HG03045 (cell line): Measurements from ENCODE around the gene GLIS1.

Experiments
- ATAC-seq: cut with Tn5 transposase; IDR thresholded peaks from one replicate; pipeline ENCODE4 v1.9.1; 2021; ENCODE audit warnings: mild to moderate bottlenecking, moderate library complexity; ENCODE audit not compliant: unreplicated experiment

GLIS1 gene

DNA sequence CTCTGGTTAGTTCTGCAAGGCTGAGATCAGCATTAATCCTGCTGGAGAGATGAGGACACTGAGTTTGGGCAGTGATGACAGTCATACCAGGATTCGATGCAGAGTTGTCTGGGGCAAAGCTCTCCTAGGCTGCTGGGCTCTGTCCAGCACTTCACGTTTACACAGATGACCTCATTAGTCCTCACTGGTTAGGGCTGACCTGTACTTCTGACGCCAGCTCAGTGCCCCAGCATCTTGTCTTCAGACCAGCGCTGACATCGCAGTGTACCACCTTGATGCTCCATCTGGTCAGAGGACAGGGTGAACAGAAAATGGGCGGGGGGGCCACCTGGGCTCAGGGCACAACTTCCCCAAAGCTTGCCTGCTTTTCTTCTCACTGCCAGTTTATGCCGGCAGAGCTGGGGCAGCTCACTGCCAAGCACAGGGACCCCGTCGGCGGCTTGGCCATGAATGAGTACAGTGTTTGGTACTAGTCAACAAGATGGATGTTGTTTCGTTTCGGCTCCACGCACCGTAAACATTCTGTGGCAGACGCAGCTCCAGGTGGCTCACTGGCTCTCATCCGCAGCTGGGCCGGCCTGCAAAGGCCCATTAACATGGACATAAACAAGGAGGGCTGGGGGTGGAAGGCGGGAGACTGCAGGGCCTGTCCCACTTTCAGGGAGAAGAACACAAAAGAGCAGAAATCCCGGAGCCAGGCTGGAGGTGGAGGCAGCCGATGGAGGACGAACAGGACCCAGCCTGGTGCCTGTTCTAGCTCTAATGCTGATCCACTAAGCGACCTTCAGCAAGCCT lies 118.7 kb downstream of the GLIS1 start:
- ATAC-seq = no peak

- ATAC-seq = no peak
Measured at GRCh38 chr1:53619367-53620060, 119.5 kb downstream of the GLIS1 start.

DNA sequence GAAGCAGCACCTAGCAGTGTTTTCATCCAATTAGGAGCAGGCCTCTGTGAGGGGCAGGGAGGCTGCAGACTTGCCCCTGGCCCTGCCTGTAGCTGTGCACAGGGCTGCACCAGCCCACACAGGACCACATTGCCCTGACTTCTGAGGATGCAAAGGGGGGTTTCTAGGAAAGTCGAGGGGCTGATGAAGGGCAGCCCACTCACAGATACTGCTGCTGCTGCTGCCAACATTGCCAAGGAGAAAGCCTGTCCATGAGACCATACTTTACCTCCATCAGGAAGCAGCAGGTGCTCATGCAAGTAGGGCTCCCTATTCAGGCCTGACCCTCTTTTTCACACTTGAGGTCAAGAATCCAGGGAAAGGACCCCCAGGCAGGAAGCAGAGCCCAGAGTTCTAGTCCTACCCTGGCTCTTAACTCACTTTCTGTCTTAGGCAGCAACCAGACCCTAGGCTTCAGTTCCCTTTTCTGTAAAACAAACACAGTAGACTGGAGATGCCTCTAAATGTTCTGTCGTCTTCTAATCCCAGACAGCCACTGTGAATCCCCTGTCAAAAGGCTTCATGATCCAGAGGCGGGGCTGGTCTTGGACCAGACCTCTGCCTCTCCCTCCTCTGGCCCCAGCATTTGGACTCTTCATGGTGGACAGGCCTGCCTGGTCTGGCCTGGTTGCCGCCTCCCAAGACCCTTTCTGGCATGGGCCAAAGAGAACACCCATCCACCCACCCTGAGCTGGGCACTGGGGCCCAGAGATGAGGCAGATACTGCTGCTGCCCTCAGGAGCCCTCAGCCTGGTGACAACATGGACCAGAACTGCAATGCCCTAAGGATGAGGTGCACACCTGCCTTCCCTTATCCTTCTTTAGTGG lies 120.2 kb downstream of the GLIS1 start:
- ATAC-seq = no peak

DNA sequence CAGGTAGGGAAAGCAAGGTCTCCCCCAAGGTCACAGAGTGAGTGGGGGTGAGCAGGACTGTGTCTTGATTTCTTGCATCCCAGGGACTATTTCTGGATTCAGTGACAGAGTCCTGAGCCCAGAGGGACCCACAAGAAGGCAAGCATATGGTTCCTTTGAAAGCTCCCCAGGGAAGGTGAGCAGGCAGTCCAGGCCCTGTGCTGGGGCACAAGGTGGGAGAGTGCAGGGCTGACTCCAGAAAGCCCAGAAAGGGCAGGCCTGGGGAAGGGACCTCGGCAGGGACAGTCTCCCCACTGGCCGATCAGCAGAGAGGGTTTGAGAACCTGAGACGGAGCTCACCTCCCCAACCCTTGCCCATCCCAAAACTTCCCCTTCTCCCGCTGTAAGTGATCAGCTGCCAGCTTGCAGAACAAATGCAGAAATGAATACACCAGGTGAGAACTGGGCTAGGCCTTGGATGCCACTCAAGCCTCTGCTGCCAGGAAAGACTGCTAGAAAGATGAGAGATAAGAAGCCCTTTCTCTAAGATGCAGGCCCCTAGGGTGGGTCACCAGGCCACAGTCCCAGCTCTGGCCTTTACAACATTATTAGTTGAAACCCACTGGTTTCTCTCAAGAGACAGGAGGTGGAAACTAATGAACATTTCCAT lies 121.0 kb downstream of the GLIS1 start:
- ATAC-seq = no peak

DNA sequence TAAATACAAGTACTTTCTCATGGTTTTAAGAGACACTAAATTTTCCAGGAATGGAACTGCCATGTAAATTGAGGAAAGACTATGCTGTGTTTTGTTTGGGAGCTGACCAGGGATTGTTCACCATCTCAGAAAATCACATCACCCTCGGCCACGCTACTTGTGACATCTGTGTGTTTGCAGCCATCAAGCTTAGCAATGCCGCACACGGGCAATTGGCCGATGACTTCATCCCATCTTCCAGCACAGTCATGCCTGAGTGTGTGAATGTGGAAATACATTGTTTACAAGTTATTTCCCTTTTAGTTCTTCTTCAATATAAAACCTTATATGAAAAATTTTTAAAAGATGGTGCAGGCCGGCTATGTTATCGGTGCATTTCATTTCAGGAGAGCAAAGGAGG lies 121.6 kb downstream of the GLIS1 start:
- ATAC-seq = no peak

GRCh38 chr1:53616927-53617326 lies 122.0 kb downstream of the GLIS1 start:
- no peak for ATAC-seq

- ATAC-seq = no peak
Measured at GRCh38 chr1:53616511-53616910, 122.5 kb downstream of the GLIS1 start.

- ATAC-seq = no peak
Measured at GRCh38 chr1:53615101-53615500, 123.9 kb downstream of the GLIS1 start.

- no peak for ATAC-seq
Measured at GRCh38 chr1:53614231-53615021, 124.5 kb downstream of the GLIS1 start.

DNA sequence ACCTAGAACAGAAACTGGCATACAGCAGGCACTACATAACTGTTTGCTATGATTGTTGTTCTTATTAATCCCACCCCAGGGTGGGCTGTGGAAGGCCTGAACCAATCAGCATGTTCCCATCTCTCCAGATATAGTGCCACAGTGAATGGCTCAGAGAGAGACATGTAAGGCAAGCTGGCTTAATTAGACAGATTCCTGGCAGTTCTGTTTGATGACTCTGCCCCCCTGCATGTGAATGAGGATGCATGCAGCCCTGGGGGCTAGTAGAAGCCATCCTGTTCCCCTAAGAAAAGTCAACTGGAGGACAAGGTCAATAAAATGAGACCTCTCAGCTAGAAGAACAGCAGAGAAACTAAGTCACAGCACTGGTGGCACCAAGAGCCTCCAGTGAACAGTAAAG lies 130.3 kb downstream of the GLIS1 start:
- no peak for ATAC-seq

GRCh38 chr1:53608071-53608470 lies 130.9 kb downstream of the GLIS1 start:
- no peak for ATAC-seq

- ATAC-seq = no peak
Measured at GRCh38 chr1:53606651-53607051, 132.3 kb downstream of the GLIS1 start.

GRCh38 chr1:53606197-53606596 lies 132.8 kb downstream of the GLIS1 start:
- no peak for ATAC-seq

DNA sequence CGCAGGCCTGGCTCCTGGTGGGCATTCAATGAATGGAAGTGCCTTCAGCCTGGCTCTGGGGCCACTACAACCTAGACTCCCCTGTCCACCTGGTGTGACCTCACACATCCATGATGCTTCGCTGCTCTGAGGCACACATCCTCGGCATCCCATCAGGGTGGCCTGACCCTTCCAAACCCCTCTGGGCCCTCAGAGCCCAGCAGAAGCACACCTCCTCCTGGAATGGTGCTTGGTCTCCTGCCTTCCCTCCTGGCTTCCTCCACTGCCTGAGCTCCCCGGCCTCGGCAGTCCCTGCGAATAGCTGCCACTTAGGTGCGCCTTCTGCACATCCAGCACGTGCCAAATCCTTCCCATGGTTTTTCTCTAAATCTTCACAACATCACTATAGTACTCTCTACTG lies 133.8 kb downstream of the GLIS1 start:
- no peak for ATAC-seq

DNA sequence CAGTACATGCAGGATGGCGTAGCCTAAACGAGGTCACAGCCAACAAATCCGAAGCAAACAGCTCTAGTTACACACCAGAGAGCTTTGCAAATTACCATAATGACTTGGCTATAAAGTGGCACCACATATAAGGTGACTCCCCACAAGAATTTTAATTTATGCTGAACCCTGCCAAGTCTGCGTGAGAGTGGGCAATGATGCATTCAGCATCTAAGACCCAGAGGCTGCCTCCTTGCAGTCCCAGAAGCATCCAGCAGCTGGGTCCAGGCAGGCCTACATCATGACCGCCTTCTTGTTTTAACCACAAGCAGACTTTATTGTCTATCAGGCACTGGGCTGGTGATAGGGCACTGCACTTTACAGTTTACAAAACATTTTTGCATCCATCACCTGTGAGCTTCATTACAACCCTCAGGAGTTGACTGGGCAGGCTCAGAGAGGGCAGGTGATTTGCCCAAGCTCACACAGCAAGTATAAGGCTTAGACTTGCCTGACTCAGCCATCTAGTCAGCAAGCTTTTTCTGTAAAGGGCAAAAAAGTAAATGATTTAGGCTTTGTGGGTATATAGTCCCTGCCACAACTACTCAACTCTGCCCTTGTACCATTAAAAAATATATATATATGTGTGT lies 134.6 kb downstream of the GLIS1 start:
- no peak for ATAC-seq

DNA sequence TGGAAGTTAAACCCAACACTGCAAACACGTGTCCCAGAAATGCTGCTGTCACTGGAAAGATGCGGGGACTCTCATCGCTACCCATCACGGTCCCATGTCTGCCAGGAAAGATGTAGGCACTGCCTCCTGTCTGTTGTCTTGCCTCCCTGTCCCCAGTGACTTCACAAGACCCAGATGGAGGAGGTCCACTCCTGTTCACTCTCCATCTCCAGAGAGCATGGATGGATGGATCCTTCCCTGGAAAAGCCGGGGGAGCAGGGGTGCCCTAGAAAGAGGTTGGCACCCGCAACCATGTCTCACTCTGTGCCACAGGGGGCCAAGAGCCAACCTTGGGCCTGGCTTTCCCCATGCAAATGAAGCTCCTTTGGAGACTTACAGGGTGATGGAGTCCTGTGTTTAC lies 135.5 kb downstream of the GLIS1 start:
- no peak for ATAC-seq

GRCh38 chr1:53601867-53602775 lies 136.8 kb downstream of the GLIS1 start:
- no peak for ATAC-seq

GRCh38 chr1:53601031-53601745 lies 137.8 kb downstream of the GLIS1 start:
- ATAC-seq = no peak
